ENCODE data around the gene SPTAN1.

DNA sequence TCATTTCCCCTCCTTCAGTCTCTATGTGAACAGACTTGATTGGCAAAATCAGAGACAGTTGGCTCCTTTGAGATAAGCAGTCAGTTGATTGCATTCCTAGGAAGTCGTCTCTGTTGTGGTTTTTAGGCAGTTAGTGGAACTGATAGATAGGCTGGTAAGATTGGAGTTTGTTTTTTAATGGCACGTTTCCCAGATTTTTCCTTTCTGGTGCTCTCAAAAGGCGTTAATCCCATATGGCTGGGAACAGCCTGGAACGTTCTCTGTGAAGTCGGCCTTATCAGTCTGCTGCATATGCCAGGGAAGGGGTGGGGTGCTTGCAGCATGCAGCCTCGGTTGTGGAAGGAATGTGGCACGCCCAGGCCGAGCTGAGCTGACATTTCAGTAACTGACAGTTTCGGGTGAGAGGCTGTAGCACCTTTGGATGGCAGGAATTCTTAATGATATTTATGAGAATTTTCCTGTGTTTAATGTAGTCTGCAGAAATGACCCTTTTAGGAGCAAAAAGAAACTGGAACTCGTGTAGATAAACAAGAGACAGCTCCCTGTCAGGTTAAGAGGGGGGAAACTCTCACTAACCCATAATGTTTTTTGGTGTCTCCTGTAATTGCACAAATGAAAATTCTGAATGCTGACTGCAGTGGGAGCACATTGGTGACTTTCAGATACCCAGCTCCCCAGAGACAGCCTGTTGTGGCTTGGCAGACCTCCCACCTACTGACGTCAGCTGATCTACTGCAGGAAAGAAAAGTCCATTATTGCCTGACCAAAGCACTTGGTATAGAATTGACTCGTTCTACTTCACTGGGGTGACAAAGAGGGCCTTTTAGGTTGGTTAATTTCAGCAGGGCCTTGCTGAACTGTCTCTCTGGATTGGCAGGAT is 6.3 kb downstream of the SPTAN1 start:
- TF ChIP-seq, protein P1, sequence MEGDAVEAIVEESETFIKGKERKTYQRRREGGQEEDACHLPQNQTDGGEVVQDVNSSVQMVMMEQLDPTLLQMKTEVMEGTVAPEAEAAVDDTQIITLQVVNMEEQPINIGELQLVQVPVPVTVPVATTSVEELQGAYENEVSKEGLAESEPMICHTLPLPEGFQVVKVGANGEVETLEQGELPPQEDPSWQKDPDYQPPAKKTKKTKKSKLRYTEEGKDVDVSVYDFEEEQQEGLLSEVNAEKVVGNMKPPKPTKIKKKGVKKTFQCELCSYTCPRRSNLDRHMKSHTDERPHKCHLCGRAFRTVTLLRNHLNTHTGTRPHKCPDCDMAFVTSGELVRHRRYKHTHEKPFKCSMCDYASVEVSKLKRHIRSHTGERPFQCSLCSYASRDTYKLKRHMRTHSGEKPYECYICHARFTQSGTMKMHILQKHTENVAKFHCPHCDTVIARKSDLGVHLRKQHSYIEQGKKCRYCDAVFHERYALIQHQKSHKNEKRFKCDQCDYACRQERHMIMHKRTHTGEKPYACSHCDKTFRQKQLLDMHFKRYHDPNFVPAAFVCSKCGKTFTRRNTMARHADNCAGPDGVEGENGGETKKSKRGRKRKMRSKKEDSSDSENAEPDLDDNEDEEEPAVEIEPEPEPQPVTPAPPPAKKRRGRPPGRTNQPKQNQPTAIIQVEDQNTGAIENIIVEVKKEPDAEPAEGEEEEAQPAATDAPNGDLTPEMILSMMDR (IDR thresholded peaks at IDR 0.05) = no peak
- TF ChIP-seq TCF7L2 (IDR thresholded peaks at IDR 0.05; ENCODE audit: low read depth, low read length) = peak; percentile 36; the same call in 1 of the 2 replicates
- TF ChIP-seq SIN3A (IDR thresholded peaks at IDR 0.05; ENCODE audit: borderline replicate concordance, insufficient read depth, low read depth, low read length) = no peak
- TF ChIP-seq POLR2AphosphoS5 (IDR thresholded peaks at IDR 0.05; ENCODE audit: low read depth, low read length) = no peak
